Smooth muscle cell (in vitro differentiated cells): ENCODE data around the gene MTRF1L. TPM values are rescaled to one million over a fixed set of nuclear protein-coding genes. Genes with fewer than 3 reads are reported as not detected.

ENCODE experiments used
- DNase-seq: peaks from one replicate; lab custom pipeline; 2025; ENCODE audit not compliant: unreplicated experiment; lab: John Stamatoyannopoulos, UW
- H2AFZ ChIP-seq: fragments of 200-600 bp; sonication (generic); 2 replicates; pipeline ENCODE4 v1.6.0; 2016; ENCODE audit warnings: antibody characterized with exemption, low read depth, mild to moderate bottlenecking
- H3F3A ChIP-seq: fragments of 200-600 bp; sonication (generic); 2 replicates; pipeline ENCODE4 v1.6.0; 2017; ENCODE audit warnings: antibody characterized with exemption, low read depth
- H3K27ac ChIP-seq: fragments of 200-600 bp; sonication (generic); 2 replicates; pipeline ENCODE4 v1.5.1; 2016; ENCODE audit warnings: low read depth, mild to moderate bottlenecking
- H3K27me3 ChIP-seq: fragments of 200-600 bp; sonication (generic); 2 replicates; pipeline ENCODE4 v1.6.1; 2016; ENCODE audit warnings: low read depth, mild to moderate bottlenecking
- H3K36me3 ChIP-seq: fragments of 200-600 bp; sonication (generic); 2 replicates; pipeline ENCODE4 v1.5.1; 2016; ENCODE audit warnings: low read depth
- H3K4me1 ChIP-seq: fragments of 200-600 bp; sonication (generic); 2 replicates; pipeline ENCODE4 v1.5.1; 2016; ENCODE audit warnings: low read depth
- H3K4me2 ChIP-seq: fragments of 200-600 bp; sonication (generic); 2 replicates; pipeline ENCODE4 v1.6.0; 2016; ENCODE audit warnings: mild to moderate bottlenecking
- H3K4me3 ChIP-seq: fragments of 200-600 bp; sonication (generic); 2 replicates; pipeline ENCODE4 v1.5.1; 2016; ENCODE audit warnings: mild to moderate bottlenecking
- H3K79me2 ChIP-seq: fragments of 200-600 bp; sonication (generic); 2 replicates; pipeline ENCODE4 v1.6.0; 2016; ENCODE audit warnings: low read depth, mild to moderate bottlenecking
- H3K9ac ChIP-seq: fragments of 200-600 bp; sonication (generic); 2 replicates; pipeline ENCODE4 v1.6.0; 2016; ENCODE audit warnings: low read depth
- H3K9me3 ChIP-seq: fragments of 200-600 bp; sonication (generic); replicated peaks from 2 replicates; pipeline ENCODE4 v1.5.1; 2016; ENCODE audit warnings: low read depth
- H4K20me1 ChIP-seq: fragments of 200-600 bp; sonication (generic); 2 replicates; pipeline ENCODE4 v1.6.0; 2016; ENCODE audit warnings: low read depth
- CTCF ChIP-seq: fragments of 200-600 bp; sonication (generic); IDR thresholded peaks from 2 replicates; pipeline ENCODE4 v1.5.1; 2017; ENCODE audit warnings: borderline replicate concordance, mild to moderate bottlenecking, antibody characterized with exemption; ENCODE audit not compliant: insufficient read depth, poor library complexity, severe bottlenecking
- WGBS: methylation state at CpG from one replicate; pipeline ENCODE4 v1.1.7; 2016; ENCODE audit warnings: low lambda C conversion rate; 5-methylcytosine and 5-hydroxymethylcytosine counted together
- polyA plus RNA-seq: library from polyadenylated mRNA; unstranded; fragments of >200 nt; fragmentation: Nextera tagmentation; extraction: Ambion mirVana; gene quantifications from 2 replicates; pipeline ENCODE4 v1.2.1, GENCODE V29; 2016
- total RNA-seq: library from RNA; depleted of rRNA; stranded (reverse); fragments of >200 nt; gene quantifications from 2 replicates; pipeline ENCODE4 v1.2.3, GENCODE V29; 2014

Gene MTRF1L
- total and polyA plus RNA-seq, 2 experiments from 2014 or later, result 14.1 to 21.1 TPM

GRCh38 chr6:153015094-153015640 lies 12.7 kb upstream of the MTRF1L start:
- Histone ChIP-seq H3K4me1 (no peaks in the 10 kb centered on the region), H4K20me1 (no peaks in the 10 kb centered on the region), H3K27ac (no peak overlapping the region), H3K79me2 (no peaks in the 10 kb centered on the region), H3K9ac (no peak overlapping the region), H3K36me3 (no peaks in the 10 kb centered on the region), H3F3A (peaks cover 6% of the 10 kb centered on the region), H3K4me3 (no peak overlapping the region), H3K9me3 (no peaks in the 10 kb centered on the region), H3K4me2 (no peak overlapping the region), H3K27me3 (no peaks in the 10 kb centered on the region), H2AFZ (no peak overlapping the region)
- 66% methylated on average over 4 of the region's 4 CpGs for WGBS
- no peak for TF ChIP-seq CTCF
- no peak for DNase-seq

- H2AFZ ChIP-seq, result no peak overlapping the region
- DNase-seq, result no peak
- no peak overlapping the region for H3K9ac ChIP-seq
- H3F3A ChIP-seq, result peaks cover 6% of the 10 kb centered on the region
- H3K36me3 ChIP-seq, result no peaks in the 10 kb centered on the region
- no peaks in the 10 kb centered on the region for H3K9me3 ChIP-seq
- H3K4me3 ChIP-seq, result no peak overlapping the region
- peak overlapping the region; percentile 42 for H3K4me2 ChIP-seq
- H3K27ac ChIP-seq, result no peak overlapping the region
- no peak for TF ChIP-seq CTCF
- no peaks in the 10 kb centered on the region for H3K27me3 ChIP-seq
- no peaks in the 10 kb centered on the region for H4K20me1 ChIP-seq
- H3K79me2 ChIP-seq, result no peaks in the 10 kb centered on the region
- WGBS, result 67% methylated on average over 2 of the region's 2 CpGs
- H3K4me1 ChIP-seq, result no peaks in the 10 kb centered on the region
Observed at GRCh38 chr6:153013438-153013837, 10.9 kb upstream of the MTRF1L start.

- Histone ChIP-seq H2AFZ (no peak overlapping the region), H3K27me3 (no peaks in the 10 kb centered on the region), H3K79me2 (no peaks in the 10 kb centered on the region), H3K4me2 (peak overlapping the region; percentile 42), H3F3A (peaks cover 6% of the 10 kb centered on the region), H3K36me3 (no peaks in the 10 kb centered on the region), H3K4me3 (no peak overlapping the region), H3K9me3 (no peaks in the 10 kb centered on the region), H3K9ac (no peak overlapping the region), H3K27ac (no peak overlapping the region), H3K4me1 (no peaks in the 10 kb centered on the region), H4K20me1 (no peaks in the 10 kb centered on the region)
- DNase-seq, result no peak
- TF ChIP-seq CTCF, result no peak
- WGBS, result 86% methylated on average over 6 of the region's 6 CpGs
Observed at GRCh38 chr6:153012856-153013255, 10.3 kb upstream of the MTRF1L start.

GRCh38 chr6:153003366-153003690 lies 819 bp upstream of the MTRF1L start:
- WGBS, result 1% methylated on average over 6 of the region's 6 CpGs
- peaks cover 6% of the 10 kb centered on the region for H3K36me3 ChIP-seq
- no peaks in the 10 kb centered on the region for H3K9me3 ChIP-seq
- H3F3A ChIP-seq, result no peaks in the 10 kb centered on the region
- no peaks in the 10 kb centered on the region for H3K27me3 ChIP-seq
- H3K4me3 ChIP-seq, result peak overlapping the region; percentile 99
- H2AFZ ChIP-seq, result peak overlapping the region; percentile 87
- peak overlapping the region; percentile 65 for H3K27ac ChIP-seq
- peaks cover 30% of the 10 kb centered on the region for H3K4me1 ChIP-seq
- H4K20me1 ChIP-seq, result peaks cover 38% of the 10 kb centered on the region
- peaks cover 56% of the 10 kb centered on the region for H3K79me2 ChIP-seq
- no peak for TF ChIP-seq CTCF
- no peak for DNase-seq
- H3K4me2 ChIP-seq, result peak overlapping the region; percentile 100
- H3K9ac ChIP-seq, result peak overlapping the region; percentile 92
